ENCODE data around the gene CIT.

The CIT gene

DNA sequence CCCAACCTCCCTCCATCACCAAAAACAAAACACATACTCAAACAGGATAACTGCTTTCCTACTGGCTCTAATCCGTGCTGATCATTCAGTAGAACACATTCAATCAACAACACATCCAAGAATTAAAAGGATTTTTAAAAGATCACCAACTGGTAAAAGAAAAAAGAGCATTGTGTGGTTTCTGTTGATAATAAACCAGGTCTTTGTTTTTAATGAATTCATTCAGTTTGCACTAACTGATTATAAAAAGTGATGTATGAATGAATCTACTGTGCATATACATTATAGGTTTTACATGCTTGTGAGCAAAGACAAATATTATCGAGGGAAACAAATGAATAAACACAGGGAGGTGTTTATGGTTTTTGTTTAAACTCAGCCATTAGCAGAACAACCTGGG is 55.1 kb downstream of the CIT start:
- TF ChIP-seq POLR2AphosphoS5 (IDR thresholded peaks at IDR 0.05; ENCODE audit: low read depth, low read length) (no peak), FOXP2 (optimal IDR thresholded peaks at IDR 0.05; ENCODE audit: borderline replicate concordance, extremely low read depth, extremely low read length, insufficient read depth) (no peak), TAF1 (IDR thresholded peaks at IDR 0.05; ENCODE audit: borderline replicate concordance, insufficient read depth, low read length) (no peak), SIN3A (IDR thresholded peaks at IDR 0.05; ENCODE audit: borderline replicate concordance, insufficient read depth, low read length) (no peak)
- TF ChIP-seq, protein P1, sequence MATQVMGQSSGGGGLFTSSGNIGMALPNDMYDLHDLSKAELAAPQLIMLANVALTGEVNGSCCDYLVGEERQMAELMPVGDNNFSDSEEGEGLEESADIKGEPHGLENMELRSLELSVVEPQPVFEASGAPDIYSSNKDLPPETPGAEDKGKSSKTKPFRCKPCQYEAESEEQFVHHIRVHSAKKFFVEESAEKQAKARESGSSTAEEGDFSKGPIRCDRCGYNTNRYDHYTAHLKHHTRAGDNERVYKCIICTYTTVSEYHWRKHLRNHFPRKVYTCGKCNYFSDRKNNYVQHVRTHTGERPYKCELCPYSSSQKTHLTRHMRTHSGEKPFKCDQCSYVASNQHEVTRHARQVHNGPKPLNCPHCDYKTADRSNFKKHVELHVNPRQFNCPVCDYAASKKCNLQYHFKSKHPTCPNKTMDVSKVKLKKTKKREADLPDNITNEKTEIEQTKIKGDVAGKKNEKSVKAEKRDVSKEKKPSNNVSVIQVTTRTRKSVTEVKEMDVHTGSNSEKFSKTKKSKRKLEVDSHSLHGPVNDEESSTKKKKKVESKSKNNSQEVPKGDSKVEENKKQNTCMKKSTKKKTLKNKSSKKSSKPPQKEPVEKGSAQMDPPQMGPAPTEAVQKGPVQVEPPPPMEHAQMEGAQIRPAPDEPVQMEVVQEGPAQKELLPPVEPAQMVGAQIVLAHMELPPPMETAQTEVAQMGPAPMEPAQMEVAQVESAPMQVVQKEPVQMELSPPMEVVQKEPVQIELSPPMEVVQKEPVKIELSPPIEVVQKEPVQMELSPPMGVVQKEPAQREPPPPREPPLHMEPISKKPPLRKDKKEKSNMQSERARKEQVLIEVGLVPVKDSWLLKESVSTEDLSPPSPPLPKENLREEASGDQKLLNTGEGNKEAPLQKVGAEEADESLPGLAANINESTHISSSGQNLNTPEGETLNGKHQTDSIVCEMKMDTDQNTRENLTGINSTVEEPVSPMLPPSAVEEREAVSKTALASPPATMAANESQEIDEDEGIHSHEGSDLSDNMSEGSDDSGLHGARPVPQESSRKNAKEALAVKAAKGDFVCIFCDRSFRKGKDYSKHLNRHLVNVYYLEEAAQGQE (IDR thresholded peaks at IDR 0.05; ENCODE audit: insufficient read depth in 1 of 2, low read depth in 2 of 2, low read length in 2 of 2): no peak

DNA sequence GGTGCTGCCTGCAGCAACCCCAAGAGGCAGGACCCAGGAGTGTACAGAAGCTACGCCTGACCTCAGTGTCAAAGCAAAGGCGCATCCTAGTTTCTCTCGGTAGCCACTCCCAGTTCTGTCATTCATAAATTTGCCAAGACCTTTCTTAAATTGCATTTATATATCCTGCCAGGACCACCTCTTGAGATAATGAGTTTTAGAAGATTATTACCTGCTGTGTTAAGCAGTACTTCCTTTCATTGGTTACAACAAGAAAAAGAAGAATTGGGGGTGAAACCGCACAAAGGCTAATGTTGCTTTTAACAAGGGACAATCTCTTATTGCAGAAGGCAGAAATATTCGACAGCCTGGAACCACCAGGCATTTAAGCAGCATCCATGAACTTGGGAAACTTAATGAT is 57.8 kb downstream of the CIT start:
- TF ChIP-seq, protein P1 (IDR thresholded peaks at IDR 0.05; ENCODE audit: insufficient read depth in 1 of 2, low read depth in 2 of 2, low read length in 2 of 2): no peak
- TF ChIP-seq FOXP2 (optimal IDR thresholded peaks at IDR 0.05; ENCODE audit: borderline replicate concordance, extremely low read depth, extremely low read length, insufficient read depth) (no peak), POLR2AphosphoS5 (IDR thresholded peaks at IDR 0.05; ENCODE audit: low read depth, low read length) (no peak), TAF1 (IDR thresholded peaks at IDR 0.05; ENCODE audit: borderline replicate concordance, insufficient read depth, low read length) (no peak), SIN3A (IDR thresholded peaks at IDR 0.05; ENCODE audit: borderline replicate concordance, insufficient read depth, low read length) (no peak)

DNA sequence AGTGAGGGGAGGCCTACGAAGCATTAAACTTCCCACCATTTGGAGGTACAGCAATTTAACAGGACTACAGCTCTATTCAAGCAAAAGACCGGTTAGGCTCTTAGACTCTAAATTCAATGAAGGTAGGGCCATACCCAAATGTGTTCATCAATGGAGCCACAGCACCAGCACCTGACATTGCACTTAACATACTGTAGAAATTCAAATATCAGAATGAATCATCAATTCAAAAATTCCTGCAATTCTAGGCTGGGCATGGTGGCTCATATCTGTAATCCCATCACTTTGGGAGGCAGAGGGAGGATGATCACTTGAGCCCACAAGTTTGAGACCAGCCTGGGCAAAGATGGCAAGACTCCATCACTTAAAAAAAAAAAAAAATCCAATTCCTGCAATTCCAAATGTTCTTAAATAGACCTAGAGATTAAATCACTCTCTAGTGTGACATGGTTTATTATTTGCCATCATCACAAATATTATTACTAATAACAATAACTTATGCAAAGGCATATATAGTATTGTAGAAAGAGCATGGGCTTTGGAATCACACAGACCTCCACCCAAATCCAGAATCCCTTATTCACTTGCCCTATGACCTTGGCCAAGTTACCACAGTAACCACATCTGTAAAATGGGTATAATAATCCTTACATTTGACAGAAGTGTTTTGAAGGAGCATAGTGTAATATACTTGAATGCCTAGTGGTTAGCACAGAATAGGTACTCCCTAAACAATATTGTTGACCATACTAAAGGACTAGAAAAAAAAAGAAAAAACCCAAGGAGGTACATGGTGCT is 59.4 kb downstream of the CIT start:
- no peak for TF ChIP-seq POLR2AphosphoS5 (IDR thresholded peaks at IDR 0.05; ENCODE audit: low read depth, low read length)
- no peak for TF ChIP-seq FOXP2 (optimal IDR thresholded peaks at IDR 0.05; ENCODE audit: borderline replicate concordance, extremely low read depth, extremely low read length, insufficient read depth)
- no peak for TF ChIP-seq SIN3A (IDR thresholded peaks at IDR 0.05; ENCODE audit: borderline replicate concordance, insufficient read depth, low read length)
- TF ChIP-seq, protein P1 (IDR thresholded peaks at IDR 0.05; ENCODE audit: insufficient read depth in 1 of 2, low read depth in 2 of 2, low read length in 2 of 2): no peak
- TF ChIP-seq TAF1 (IDR thresholded peaks at IDR 0.05; ENCODE audit: borderline replicate concordance, insufficient read depth, low read length): no peak

DNA sequence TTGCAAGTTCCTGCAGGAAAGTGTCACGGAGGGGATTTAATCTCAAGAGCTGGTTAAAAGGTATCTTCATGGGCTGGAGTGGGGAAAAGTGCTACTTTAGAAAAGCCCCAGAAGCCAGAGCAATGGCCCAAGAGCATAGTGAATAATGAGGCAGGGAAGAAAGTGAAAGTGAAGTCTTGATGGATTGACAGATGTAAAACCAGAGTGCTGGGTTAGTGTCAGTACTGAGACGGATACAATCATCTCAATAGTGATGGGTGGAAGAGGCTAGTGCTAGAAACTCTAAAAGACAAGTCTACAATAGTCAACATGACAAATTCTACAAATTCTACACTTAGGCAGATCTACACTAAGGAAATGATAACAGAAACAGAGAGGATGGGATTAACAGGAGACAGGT is 68.1 kb downstream of the CIT start:
- TF ChIP-seq TAF1 (IDR thresholded peaks at IDR 0.05; ENCODE audit: borderline replicate concordance, insufficient read depth, low read length) (no peak), FOXP2 (optimal IDR thresholded peaks at IDR 0.05; ENCODE audit: borderline replicate concordance, extremely low read depth, extremely low read length, insufficient read depth) (no peak), POLR2AphosphoS5 (IDR thresholded peaks at IDR 0.05; ENCODE audit: low read depth, low read length) (no peak), SIN3A (IDR thresholded peaks at IDR 0.05; ENCODE audit: borderline replicate concordance, insufficient read depth, low read length) (no peak)
- TF ChIP-seq, protein P1 (IDR thresholded peaks at IDR 0.05; ENCODE audit: insufficient read depth in 1 of 2, low read depth in 2 of 2, low read length in 2 of 2): no peak
